Measurements from ENCODE around the gene ALDH1L1.

DNA sequence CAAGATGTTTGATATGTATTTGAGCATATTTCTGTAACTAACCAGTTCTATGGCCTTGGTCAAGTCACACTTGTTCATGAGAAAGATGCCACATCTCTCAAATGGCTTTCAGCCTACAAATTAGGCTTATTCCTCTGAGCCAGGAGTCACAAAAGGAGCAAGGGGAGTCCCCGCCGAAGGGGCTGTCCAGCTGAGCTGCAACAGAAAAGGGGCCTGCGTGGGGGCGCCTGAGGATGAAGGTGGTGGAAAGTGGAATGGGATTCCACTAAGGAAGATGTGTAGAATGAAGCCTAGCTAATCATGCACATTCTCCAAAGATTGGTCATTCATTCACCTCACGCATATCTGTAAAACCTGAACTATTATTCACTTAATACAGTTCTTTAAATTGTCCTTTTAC is 19.1 kb downstream of the ALDH1L1 start:
- TF ChIP-seq BRD4 (IDR thresholded peaks at IDR 0.05) (no peak), POLR2A (conservative IDR thresholded peaks at IDR 0.05) (no peak), CC2D1A (IDR thresholded peaks at IDR 0.05) (no peak), ZNF124 (CRISPR knock-in tag; IDR thresholded peaks at IDR 0.05) (no peak), TAF9B (IDR thresholded peaks at IDR 0.05; ENCODE audit: partially characterized antibody) (no peak), ZFP30 (CRISPR knock-in tag; IDR thresholded peaks at IDR 0.05; ENCODE audit: borderline replicate concordance) (no peak), RAD21 (CRISPR knock-in tag; conservative IDR thresholded peaks at IDR 0.05 in 1 of 2, IDR thresholded peaks at IDR 0.05 in 1 of 2) (no peak), KAT7 (CRISPR knock-in tag; IDR thresholded peaks at IDR 0.05; ENCODE audit: borderline replicate concordance) (no peak)
- TF ChIP-seq, protein P1, sequence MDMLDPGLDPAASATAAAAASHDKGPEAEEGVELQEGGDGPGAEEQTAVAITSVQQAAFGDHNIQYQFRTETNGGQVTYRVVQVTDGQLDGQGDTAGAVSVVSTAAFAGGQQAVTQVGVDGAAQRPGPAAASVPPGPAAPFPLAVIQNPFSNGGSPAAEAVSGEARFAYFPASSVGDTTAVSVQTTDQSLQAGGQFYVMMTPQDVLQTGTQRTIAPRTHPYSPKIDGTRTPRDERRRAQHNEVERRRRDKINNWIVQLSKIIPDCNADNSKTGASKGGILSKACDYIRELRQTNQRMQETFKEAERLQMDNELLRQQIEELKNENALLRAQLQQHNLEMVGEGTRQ (CRISPR knock-in tag; IDR thresholded peaks at IDR 0.05): no peak
